Heart right ventricle (tissue), 16 donors: ENCODE measurements around the gene TRIM77. TPM values are rescaled to one million over a fixed set of nuclear protein-coding genes. Genes with fewer than 3 reads are reported as not detected.
"Not testable (repeated sequence)": the region's sequence is repeated elsewhere in the genome, so short reads cannot be mapped to it uniquely, and the experiment has no call there.

Source experiments
- ATAC-seq, 8 donors: fragments of 200-7000 bp; cut with Tn5 transposase; one replicate each; pipeline ENCODE4 v1.9.1; 2020; ENCODE audit warnings: mild to moderate bottlenecking in 8 of 8, moderate library complexity in 8 of 8, moderate number of reproducible peaks in 1 of 8
- DNase-seq, 2 donors: peaks; one replicate each; pipeline ENCODE4 v3.0.0-alpha.2; 2020
- H3K27ac ChIP-seq, 10 donors: fragments of 200-600 bp; sonication (generic) in 2 of 10; one replicate each; pipeline versions ENCODE4 v1.5.0 to v1.8.0; 2020 to 2022; ENCODE audit warnings: mild to moderate bottlenecking in 3 of 10
- H3K27me3 ChIP-seq, 7 donors: fragments of 200-600 bp; one replicate each; pipeline ENCODE4 v1.8.0; 2021 to 2022; ENCODE audit warnings: mild to moderate bottlenecking in 2 of 7
- H3K36me3 ChIP-seq, 9 donors: fragments of 200-600 bp; sonication (generic) in 1 of 9; one replicate each; pipeline versions ENCODE4 v1.5.0 to v1.8.0; 2020 to 2022; ENCODE audit warnings: mild to moderate bottlenecking in 2 of 9
- H3K4me1 ChIP-seq, 9 donors: fragments of 200-600 bp; sonication (generic) in 1 of 9; one replicate each; pipeline versions ENCODE4 v1.5.0 to v1.8.0; 2020 to 2022; ENCODE audit warnings: mild to moderate bottlenecking in 4 of 9
- H3K4me3 ChIP-seq, 10 donors: fragments of 200-600 bp; sonication (generic) in 2 of 10; one replicate each; pipeline versions ENCODE4 v1.5.0 to v1.8.0; 2020 to 2022; ENCODE audit warnings: mild to moderate bottlenecking in 7 of 10, moderate library complexity in 2 of 10
- H3K9me3 ChIP-seq, 11 donors: fragments of 200-600 bp in 10 of 11; sonication (generic) in 2 of 11; one replicate each; pipeline versions ENCODE4 v1.5.0 to v1.8.0; 2013 to 2022; ENCODE audit warnings: mild to moderate bottlenecking in 2 of 11, control low read depth in 1 of 11, moderate library complexity in 1 of 11
- CTCF ChIP-seq, 9 donors: fragments of 200-600 bp; sonication (generic) in 2 of 9; IDR thresholded peaks; one replicate each; pipeline versions ENCODE4 v1.5.0 to v1.8.0; 2021 to 2022; ENCODE audit warnings: antibody characterized with exemption in 9 of 9, mild to moderate bottlenecking in 5 of 9, moderate library complexity in 1 of 9
- WGBS, 2 donors: extraction: QIAGEN DNeasy Blood & Tissue Kit; methylation state at CpG; one replicate each; pipeline ENCODE4 v1.1.7; 2013; ENCODE audit warnings: inconsistent platforms in 1 of 2; 5-methylcytosine and 5-hydroxymethylcytosine counted together
- intact Hi-C, 10 donors: fragments of 100-400 bp; cut with DNase I; formaldehyde crosslinking; loops; one replicate each; pipeline versions ENCODE4 v1.11.1 to v1.14.2; 2022
- polyA plus RNA-seq, 2 donors: library from polyadenylated mRNA; stranded (reverse); fragments of 200-250 nt; gene quantifications; one replicate each; pipeline ENCODE4 v1.2.3, GENCODE V29; 2013
- total RNA-seq, 10 donors: library from RNA; stranded (reverse); fragmentation: NEBNext Ultra II Directional in 3 of 10; extraction: Animal tissue kit (Norgen Biotek cat#: 25700) in 3 of 10; gene quantifications; one replicate each; pipeline versions ENCODE4 v1.2.1 to v1.2.4, GENCODE V29; 2021 to 2023
- donor health status: Arrhythmogenic right ventricular cardiomyopathy.
- donor health status: ischemic (EF 13 %, LVEDD 7.1; RV severe dilation, severe dysfunction).
- donor health status: healthy with polysubstance abuse.
- donor health status: DM: no; HTN: yes; CAD: no.
- donor health status: DM: no; HTN: no; CAD: no.
- donor health status: ischemic (EF 25% LVEDD 6.9; RV normal size, moderate dysfunction).
- donor health status: ischemic (EF 25% LVEDD 5.7; RV mildly dilated, moderate dysfunction).
- donor health status: healthy.
- donor health status: DM: yes; HTN: yes; CAD: no.
- donor health status: Ischemic cardiomyopathy.
- donor health status: ischemic (EF 35%, LVEDD 5.7; RV mildly dilated, moderate dysfunction).
- donor health status: nonischemic (EF 11% LVEDD 7.7; RV severe dilation, severe dysfunction).
- donor health status: DM: yes; HTN: yes; CAD: no.
- donor health status: PGD.
- donor health status: ischemic (EF 29% LVEDD 5.4; RV normal size, mild dysfunction).
- donor health status: nonischemic (EF 23%, LVEDD 6.1; RV moderate dilation, normal function).

TRIM77 gene
- total and polyA plus RNA-seq, 12 donors: not detected

GRCh38 chr11:89675383-89675782 is 34.7 kb upstream of the TRIM77 start:
- ATAC-seq, H3K9me3 ChIP-seq, intact Hi-C loops, DNase-seq, H3K36me3 ChIP-seq, H3K27ac ChIP-seq, H3K4me3 ChIP-seq, H3K4me1 ChIP-seq, H3K27me3 ChIP-seq: not testable (repeated sequence)
- 34 to 49% methylated on average over 2 of the region's 2 CpGs for WGBS, 2 donors
- TF ChIP-seq CTCF (IDR thresholded peaks at IDR 0.05): peak in 1 of 9 donors; percentile 8

GRCh38 chr11:89675948-89676347 is 34.2 kb upstream of the TRIM77 start:
- H3K27me3 ChIP-seq, H3K9me3 ChIP-seq, intact Hi-C loops, ATAC-seq, H3K36me3 ChIP-seq, H3K27ac ChIP-seq, H3K4me3 ChIP-seq, H3K4me1 ChIP-seq, DNase-seq: not testable (repeated sequence)
- WGBS, 2 donors: 69% methylated on average over 4 of the region's 4 CpGs

- DNase-seq, H3K27ac ChIP-seq, H3K36me3 ChIP-seq, H3K4me3 ChIP-seq, H3K4me1 ChIP-seq, H3K27me3 ChIP-seq, intact Hi-C loops, ATAC-seq, H3K9me3 ChIP-seq: not testable (repeated sequence)
- 63 to 68% methylated on average over 3 to 4 of the region's 4 CpGs for WGBS, 2 donors
Observed at GRCh38 chr11:89707080-89707479, 3.0 kb upstream of the TRIM77 start.

GRCh38 chr11:89724866-89725498 is 14.9 kb downstream of the TRIM77 start:
- H3K4me1 ChIP-seq, H3K27ac ChIP-seq, H3K27me3 ChIP-seq, H3K36me3 ChIP-seq, ATAC-seq, H3K9me3 ChIP-seq, DNase-seq, intact Hi-C loops, H3K4me3 ChIP-seq: not testable (repeated sequence)
- WGBS, 2 donors: 71 to 75% methylated on average over 2 of the region's 2 CpGs

GRCh38 chr11:89730215-89730614 is 20.1 kb downstream of the TRIM77 start:
- intact Hi-C loops: not testable (repeated sequence)
- 87 to 88% methylated on average over 23 of the region's 23 CpGs for WGBS, 2 donors
- peak in 1 of 8 donors; percentile 18 for ATAC-seq

GRCh38 chr11:89736566-89736965 is 26.5 kb downstream of the TRIM77 start:
- Histone ChIP-seq H3K36me3 (no peaks in the 10 kb centered on the region), H3K9me3 (no peaks in the 10 kb centered on the region), H3K4me3 (no peak overlapping the region), H3K27ac (no peak overlapping the region), H3K4me1 (no peaks in the 10 kb centered on the region), H3K27me3 (no peaks in the 10 kb centered on the region)
- intact Hi-C loops: no loop called here
- no peak for DNase-seq
- TF ChIP-seq CTCF (IDR thresholded peaks at IDR 0.05): no peak
- ATAC-seq: no peak
- 41 to 47% methylated on average over 1 of the region's 1 CpG for WGBS, 2 donors

More at GRCh38 chr11:89730215-89730614, 20.1 kb downstream of the TRIM77 start:
- H3K4me3 ChIP-seq, H3K36me3 ChIP-seq, DNase-seq, H3K27ac ChIP-seq, H3K9me3 ChIP-seq, H3K27me3 ChIP-seq, H3K4me1 ChIP-seq: not testable (repeated sequence)
